GM18870 (cell line): ENCODE results near the gene MTCH1.
"Not testable (repeated sequence)": the region's sequence is repeated elsewhere in the genome, so short reads cannot be mapped to it uniquely, and the experiment has no call there.

ENCODE experiments used
- ATAC-seq: cut with Tn5 transposase; IDR thresholded peaks from one replicate; pipeline ENCODE4 v1.9.1; 2021; ENCODE audit warnings: moderate library complexity; ENCODE audit not compliant: unreplicated experiment

The MTCH1 gene

DNA sequence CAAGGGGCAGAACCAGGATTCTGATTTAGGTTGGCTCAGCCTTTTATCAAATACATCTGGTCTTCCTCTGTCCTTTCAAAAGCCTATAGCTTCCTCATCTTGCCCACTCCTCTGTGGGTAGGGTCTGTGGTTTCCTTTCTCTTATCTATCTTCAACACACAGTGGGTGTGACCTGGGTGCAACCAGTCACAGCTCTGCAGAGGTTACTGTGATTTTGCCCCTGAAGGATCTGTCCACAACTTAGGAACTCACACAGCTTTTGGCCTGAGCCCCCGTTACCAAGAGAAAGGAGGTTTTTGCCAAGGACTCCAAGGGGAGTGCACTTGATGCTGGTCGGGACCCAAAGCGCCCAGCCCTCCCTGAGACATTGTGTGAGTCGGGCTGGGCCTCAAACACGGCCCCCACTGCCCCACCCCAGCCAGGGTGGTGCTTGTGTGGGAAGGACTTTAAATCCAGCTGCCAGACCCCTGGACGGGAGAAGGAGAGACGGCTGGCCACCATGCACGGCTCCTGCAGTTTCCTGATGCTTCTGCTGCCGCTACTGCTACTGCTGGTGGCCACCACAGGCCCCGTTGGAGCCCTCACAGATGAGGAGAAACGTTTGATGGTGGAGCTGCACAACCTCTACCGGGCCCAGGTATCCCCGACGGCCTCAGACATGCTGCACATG, 31.6 kb downstream of the MTCH1 start, which contains the start of gene PI16:
Gene PI16 (plus strand): TSS at position 477 of the 670 bp plus-strand sequence. CDS start 23 bp downstream, at position 500.
- no peak for ATAC-seq

- no peak for ATAC-seq
These were observed 32.1 kb downstream of the MTCH1 start for GRCh38 chr6:36953931-36954261.

GRCh38 chr6:36949636-36950035, 36.4 kb downstream of the MTCH1 start:
- no peak for ATAC-seq

DNA sequence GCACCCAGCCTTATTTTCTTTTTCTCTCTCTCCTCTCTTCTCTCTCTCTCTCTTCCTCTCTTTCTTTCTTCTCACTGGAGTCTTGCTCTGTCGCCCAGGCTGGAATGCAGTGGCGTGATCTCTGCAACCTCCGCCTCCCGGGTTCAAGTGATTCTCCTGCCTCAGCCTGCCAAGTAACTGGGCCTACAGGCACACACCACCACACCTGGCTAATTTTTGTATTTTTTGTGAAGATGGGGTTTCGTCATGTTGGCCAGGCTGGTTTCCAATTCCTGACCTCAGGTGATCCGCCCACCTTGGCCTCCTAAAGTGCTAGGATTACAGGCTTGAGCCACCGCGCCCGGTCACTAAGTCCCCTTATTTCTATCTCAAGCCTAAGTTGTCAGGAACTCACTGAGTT, 36.9 kb downstream of the MTCH1 start:
- not testable (repeated sequence) for ATAC-seq

DNA sequence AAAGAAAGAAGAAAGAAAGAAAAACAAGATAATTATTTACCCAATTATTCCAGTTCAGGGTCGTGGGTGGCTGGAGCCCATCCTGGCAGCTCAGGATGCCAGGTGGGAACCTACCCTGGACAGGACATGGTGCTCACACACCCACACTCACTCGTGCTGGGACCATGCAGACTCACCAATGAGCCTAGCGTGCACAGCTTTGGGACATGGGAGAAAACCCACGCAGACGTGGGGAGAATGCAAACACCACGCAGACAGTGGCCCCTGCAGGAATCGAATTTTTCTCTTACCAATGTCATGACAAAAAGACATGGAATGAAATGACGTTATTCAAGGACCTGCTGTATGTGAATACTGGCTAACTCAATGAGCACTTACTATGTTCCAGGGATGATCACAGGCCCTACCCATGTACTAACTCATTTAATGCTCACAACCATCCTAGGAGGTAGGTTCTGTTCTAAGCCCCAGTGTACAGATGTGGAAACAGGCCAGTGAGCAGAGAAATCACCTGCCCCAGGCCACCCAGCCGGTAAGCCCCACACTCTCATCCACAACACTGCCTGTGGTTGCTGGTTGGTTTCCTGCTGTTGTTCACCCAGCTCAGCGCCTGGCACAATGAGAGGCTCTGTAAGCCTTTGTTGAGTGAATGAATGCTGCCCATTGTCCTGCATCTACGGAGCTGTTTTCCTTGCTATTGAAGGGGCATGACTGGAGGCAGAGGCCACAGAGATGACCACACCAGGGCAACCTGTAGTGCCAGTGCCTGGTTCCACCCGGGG, 38.2 kb downstream of the MTCH1 start:
- ATAC-seq: no peak

GRCh38 chr6:36946526-36946925, 39.5 kb downstream of the MTCH1 start:
- ATAC-seq: no peak

GRCh38 chr6:36945301-36945700, 40.7 kb downstream of the MTCH1 start:
- no peak for ATAC-seq

DNA sequence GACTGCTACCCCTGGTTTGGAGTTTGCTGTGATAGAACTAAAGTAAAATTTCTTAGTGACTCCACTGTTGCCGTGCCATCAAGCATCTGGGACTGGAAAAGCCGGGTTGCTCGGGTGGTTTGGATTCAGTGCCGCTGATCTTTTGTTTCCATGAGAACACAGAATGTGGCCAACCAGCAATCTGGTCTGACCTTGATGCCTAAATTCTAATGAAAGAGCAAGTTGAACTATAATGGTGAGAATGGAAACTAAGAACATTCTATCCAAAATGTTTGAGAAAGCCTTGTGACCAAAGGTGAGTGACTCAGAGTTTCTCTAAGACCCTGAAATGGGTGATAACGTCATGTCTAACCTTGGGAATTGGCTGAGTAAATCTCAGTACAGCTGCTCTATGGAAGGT, 41.3 kb downstream of the MTCH1 start:
- no peak for ATAC-seq

DNA sequence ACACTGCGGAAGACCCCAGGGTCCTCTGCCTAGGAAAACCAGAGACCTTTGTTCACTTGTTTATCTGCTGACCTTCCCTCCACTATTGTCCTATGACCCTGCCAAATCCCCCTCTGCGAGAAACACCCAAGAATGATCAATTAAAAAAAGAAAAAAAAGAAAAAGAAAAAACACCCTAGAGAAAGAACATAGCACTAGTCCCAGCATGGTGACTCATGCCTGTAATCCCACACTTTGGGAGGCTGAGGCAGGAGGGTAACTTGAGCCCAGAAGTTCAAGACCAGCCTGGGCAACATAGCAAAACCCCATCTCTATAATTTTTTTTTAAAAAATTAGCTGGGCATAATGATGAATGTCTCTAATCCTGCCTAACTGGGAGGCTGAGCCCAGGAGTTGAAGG, 43.7 kb downstream of the MTCH1 start:
- not testable (repeated sequence) for ATAC-seq

DNA sequence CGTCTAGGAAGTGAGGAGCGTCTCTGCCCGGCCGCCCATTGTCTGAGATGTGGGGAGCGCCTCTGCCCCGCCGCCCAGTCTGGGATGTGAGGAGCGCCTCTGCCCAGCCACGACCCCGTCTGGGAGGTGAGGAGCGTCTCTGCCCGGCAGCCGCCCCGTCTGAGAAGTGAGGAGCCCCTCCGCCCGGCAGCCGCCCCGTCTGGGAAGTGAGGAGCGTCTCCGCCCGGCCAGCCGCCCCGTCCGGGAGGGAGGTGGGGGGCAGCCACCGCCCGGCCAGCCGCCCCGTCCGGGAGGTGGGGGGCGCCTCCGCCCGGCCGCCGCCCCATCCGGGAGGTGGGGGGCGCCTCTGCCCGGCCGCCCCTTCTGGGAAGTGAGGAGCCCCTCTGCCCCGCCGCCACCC, 44.4 kb downstream of the MTCH1 start:
- not testable (repeated sequence) for ATAC-seq

DNA sequence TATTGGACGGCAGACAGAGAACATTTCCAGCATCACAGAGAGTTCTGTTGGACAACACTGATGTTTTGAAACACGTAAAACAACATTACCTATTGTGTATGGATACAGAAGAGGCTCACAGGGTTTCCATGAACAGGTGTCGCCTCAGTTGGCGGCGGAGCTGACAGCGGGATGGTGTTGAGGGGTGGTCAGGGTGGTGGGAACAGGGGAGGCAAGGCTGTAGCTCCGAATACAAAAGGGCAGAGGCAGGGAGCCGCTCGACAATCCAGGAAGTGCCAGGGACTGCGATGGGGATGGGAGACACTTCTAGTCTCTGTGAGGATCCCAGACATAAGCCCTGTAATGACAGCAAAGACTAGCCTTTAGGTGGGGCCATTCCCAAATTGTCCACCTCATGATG, 46.0 kb downstream of the MTCH1 start:
- no peak for ATAC-seq

DNA sequence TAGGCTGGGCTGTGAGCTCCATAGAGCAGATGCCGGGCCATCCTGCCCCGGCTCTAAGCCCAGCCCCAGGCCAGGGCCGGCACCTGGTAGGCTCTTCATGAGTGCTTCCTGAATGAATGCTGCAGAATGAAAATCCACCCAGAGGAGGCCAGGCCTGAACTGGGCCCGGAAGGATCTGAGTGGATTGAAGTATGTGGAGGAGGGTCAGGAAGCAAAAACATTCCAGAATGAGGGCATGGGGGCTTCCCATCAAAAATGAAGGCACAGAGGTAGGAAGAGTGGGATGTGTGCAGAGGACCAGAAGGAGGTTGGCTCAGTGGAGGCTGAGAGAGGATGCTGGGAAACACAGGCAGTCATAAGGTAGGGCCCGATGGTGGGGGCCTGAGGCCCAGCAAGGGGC, 47.0 kb downstream of the MTCH1 start:
- not testable (repeated sequence) for ATAC-seq

DNA sequence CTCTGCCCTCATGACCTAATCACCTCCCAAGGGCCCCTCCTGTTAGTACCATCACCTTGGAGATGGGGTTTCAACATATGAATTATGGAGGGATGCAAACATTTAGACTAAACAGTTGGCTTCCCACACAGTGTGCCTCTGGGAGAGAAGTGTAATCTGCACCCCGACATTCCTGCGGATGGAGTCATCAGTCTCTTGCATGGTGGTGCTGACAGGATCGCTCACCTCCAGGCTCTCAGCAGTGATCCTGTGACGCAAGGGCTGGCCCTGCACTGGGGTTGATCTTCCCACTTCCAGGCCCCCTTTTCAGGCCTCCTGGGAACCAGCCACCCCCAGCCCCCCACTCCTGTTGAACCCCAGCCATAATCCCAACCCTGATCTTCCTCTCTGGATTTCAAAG, 47.5 kb downstream of the MTCH1 start:
- no peak for ATAC-seq

DNA sequence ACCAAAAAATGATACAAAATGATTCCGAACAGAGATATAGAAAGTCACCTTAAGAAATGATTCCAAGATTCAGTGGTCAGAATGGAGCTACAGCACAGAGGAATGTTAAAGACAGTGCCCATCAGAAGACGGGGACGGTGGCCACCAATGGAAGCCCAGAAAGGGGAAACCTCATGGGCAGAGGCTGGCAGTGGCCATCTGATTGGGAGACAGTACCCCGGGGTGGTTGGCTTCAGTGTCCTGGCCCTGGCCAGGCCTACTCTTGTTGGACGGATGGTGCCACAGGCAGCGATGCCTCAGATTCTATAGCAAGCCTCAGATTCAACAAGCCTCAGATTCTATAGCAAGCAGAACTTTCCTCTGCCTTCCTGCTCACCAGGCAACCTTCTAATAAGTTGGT, 48.1 kb downstream of the MTCH1 start:
- no peak for ATAC-seq

GRCh38 chr6:36936824-36937223, 49.2 kb downstream of the MTCH1 start:
- no peak for ATAC-seq

- no peak for ATAC-seq
These were observed 51.1 kb downstream of the MTCH1 start for GRCh38 chr6:36934901-36935300.

GRCh38 chr6:36933519-36933918, 52.5 kb downstream of the MTCH1 start:
- no peak for ATAC-seq

- ATAC-seq: no peak
These were observed 52.9 kb downstream of the MTCH1 start for GRCh38 chr6:36933102-36933501.

GRCh38 chr6:36930483-36930882, 55.5 kb downstream of the MTCH1 start:
- ATAC-seq: no peak

DNA sequence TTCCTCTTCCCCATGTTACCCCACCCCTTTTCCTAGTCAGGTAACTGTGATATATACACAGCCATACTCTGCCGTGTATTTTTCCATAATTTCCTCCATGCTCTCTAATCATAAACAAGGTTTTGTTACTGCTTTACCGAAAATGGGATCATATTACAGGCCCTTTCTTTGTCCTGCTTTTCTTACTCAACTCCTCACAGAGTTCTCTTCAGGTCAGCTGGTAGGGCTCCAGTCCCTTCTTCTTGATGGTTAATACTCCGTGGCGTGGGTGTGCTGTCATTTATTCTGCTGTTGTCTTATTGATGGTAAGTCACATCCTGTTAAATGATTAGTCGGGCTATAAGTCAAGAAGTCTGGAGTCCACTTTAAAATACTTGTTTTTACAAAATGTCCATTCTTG, 56.4 kb downstream of the MTCH1 start:
- no peak for ATAC-seq

GRCh38 chr6:36929152-36929551, 56.8 kb downstream of the MTCH1 start:
- no peak for ATAC-seq

GRCh38 chr6:36928547-36928918, 57.5 kb downstream of the MTCH1 start:
- no peak for ATAC-seq
